ENCODE data around the gene PLEKHG4.

PLEKHG4 gene

DNA sequence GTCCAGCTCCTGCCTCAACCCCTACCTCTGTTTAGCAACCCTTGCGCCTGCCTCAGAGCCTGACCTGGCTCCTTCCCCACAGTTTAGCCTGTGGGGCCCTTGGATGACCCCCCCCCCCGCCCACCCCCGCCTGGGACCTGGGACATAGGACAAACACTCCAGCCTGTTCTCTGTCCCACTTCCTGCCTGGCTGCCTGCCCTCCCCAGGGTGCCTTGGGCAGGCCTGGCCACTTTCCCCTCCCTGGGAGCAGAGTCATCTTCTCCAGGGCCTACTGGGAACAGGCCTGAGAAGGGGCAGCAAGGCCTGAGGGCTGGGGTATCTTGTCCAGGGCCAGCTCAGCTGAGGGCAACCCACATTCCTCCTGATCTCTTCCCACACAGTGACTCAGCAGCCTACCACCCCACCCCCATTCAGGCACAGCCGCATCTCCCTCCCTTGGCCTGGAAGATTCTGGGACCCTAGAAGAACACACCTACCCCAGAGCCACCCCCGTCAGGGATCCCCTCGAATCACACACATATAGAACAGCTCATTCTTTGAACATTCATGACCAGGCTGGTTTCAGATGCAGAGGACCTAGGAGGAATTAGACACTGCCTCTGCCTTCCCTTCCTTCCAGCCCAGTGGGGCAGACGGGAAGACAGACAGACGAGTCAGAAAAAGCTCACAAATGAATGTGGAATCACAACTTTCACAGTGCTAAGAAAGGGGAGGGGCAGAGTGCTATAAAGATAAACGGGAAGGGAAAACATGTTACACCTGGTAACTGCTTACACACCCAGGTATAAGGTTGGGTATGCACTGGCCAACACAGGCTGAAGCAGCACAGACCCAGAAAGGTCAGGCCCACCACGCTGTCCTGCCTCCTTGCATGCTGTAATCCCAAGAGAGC lies 38.1 kb upstream of the PLEKHG4 start:
- TF ChIP-seq, protein P1, sequence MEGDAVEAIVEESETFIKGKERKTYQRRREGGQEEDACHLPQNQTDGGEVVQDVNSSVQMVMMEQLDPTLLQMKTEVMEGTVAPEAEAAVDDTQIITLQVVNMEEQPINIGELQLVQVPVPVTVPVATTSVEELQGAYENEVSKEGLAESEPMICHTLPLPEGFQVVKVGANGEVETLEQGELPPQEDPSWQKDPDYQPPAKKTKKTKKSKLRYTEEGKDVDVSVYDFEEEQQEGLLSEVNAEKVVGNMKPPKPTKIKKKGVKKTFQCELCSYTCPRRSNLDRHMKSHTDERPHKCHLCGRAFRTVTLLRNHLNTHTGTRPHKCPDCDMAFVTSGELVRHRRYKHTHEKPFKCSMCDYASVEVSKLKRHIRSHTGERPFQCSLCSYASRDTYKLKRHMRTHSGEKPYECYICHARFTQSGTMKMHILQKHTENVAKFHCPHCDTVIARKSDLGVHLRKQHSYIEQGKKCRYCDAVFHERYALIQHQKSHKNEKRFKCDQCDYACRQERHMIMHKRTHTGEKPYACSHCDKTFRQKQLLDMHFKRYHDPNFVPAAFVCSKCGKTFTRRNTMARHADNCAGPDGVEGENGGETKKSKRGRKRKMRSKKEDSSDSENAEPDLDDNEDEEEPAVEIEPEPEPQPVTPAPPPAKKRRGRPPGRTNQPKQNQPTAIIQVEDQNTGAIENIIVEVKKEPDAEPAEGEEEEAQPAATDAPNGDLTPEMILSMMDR (IDR thresholded peaks at IDR 0.05; ENCODE audit: control insufficient read depth, insufficient read depth, low read depth, low read length, missing control alignments): no peak
- DNase-seq (ENCODE audit: low read depth): peak; percentile 64
- no peak overlapping the region for H3K4me3 ChIP-seq (ENCODE audit: control insufficient read depth, low read depth, low read length)

DNA sequence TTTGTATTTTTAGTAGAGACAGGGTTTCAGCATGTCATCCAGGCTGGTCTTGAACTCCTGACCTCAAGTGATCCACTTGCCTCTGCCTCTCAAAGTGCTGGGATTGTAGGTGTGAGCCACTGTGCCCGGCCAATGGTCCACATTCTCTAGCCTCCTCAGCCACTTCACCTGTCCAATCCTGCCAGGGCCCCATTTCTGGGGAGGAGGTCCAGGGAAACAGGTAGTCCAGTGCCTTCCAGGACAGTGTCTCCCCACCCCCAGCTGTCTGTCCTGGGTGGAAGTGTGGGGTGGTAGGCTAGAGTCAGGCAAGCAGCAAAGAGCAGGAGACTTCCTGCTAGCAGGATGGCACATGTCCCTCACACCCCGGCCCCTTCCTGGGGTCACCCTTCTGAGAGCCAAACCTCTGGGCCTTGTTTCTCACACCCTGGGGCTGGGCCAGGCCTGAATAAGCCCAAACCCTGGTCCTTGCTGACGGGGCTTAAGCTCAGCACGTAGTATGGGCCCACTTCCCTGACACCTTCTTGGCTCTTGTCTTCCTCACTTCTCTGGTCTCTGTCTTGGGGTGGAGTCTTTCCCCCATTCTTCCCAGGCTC lies 37.1 kb upstream of the PLEKHG4 start:
- TF ChIP-seq, protein P1 (IDR thresholded peaks at IDR 0.05; ENCODE audit: control insufficient read depth, insufficient read depth, low read depth, low read length, missing control alignments): no peak
- no peak overlapping the region for H3K4me3 ChIP-seq (ENCODE audit: control insufficient read depth, low read depth, low read length)

DNA sequence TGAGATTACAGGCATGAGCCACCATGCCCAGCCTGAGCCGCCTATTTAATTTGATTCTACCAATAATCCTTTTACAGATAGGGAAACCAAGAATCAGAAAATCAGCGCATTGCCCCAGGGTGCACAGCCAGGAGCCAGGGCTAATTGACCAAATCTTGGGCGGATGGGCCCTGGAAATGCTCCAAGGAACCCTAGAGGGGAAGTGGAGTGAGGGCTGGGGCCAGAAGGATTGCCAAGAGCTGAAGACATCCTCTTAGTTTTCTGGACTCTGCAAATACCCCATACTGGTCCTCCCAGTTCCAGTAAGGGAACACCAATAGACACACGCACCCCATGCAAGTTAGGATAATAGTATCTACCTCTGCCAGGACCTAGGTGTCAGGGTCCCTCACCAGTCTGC lies 35.9 kb upstream of the PLEKHG4 start:
- H3K4me3 ChIP-seq (ENCODE audit: control insufficient read depth, low read depth, low read length): no peak overlapping the region
- TF ChIP-seq, protein P1 (IDR thresholded peaks at IDR 0.05; ENCODE audit: control insufficient read depth, insufficient read depth, low read depth, low read length, missing control alignments): no peak
- DNase-seq (ENCODE audit: low read depth): no peak

More for the DNA sequence above, 37.1 kb upstream of the PLEKHG4 start:
- no peak for DNase-seq (ENCODE audit: low read depth)

- peak; percentile 59 for DNase-seq (ENCODE audit: low read depth)
- H3K4me3 ChIP-seq (ENCODE audit: control insufficient read depth, low read depth, low read length): no peak overlapping the region
- TF ChIP-seq, protein P1 (IDR thresholded peaks at IDR 0.05; ENCODE audit: control insufficient read depth, insufficient read depth, low read depth, low read length, missing control alignments): no peak
Measured at GRCh38 chr16:67244387-67245185, 34.7 kb upstream of the PLEKHG4 start.

DNA sequence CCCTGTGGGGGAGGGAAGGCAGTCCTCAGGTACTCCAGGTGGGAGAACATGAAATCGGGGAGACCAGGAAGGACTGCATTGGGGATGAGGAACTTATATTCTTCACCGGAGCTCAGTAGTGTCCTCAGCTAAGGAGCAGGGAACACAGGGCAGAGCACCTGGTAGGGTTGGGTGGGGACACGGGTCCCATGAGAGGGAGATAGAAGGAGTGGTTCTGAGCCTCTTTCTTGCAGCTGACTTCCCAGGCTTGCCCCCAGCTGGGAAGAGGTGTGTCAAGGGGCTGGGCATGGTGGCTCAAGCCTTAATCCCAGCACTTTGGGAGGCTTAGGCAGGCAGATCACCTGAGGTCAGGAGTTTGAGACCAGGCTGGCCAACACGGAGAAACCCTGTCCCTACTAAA lies 34.1 kb upstream of the PLEKHG4 start:
- H3K4me3 ChIP-seq (ENCODE audit: control insufficient read depth, low read depth, low read length): no peak overlapping the region; the same call in 1 of the 2 replicates
- TF ChIP-seq, protein P1 (IDR thresholded peaks at IDR 0.05; ENCODE audit: control insufficient read depth, insufficient read depth, low read depth, low read length, missing control alignments): no peak
- no peak for DNase-seq (ENCODE audit: low read depth)

- no peak for DNase-seq (ENCODE audit: low read depth)
- TF ChIP-seq, protein P1 (IDR thresholded peaks at IDR 0.05; ENCODE audit: control insufficient read depth, insufficient read depth, low read depth, low read length, missing control alignments): no peak
- peak overlapping the region; percentile 76 for H3K4me3 ChIP-seq (ENCODE audit: control insufficient read depth, low read depth, low read length)
Measured at GRCh38 chr16:67245674-67246080, 33.7 kb upstream of the PLEKHG4 start.

Measured in AG09309 (cell line).